Measurements from ENCODE around the gene BICRAL.

DNA sequence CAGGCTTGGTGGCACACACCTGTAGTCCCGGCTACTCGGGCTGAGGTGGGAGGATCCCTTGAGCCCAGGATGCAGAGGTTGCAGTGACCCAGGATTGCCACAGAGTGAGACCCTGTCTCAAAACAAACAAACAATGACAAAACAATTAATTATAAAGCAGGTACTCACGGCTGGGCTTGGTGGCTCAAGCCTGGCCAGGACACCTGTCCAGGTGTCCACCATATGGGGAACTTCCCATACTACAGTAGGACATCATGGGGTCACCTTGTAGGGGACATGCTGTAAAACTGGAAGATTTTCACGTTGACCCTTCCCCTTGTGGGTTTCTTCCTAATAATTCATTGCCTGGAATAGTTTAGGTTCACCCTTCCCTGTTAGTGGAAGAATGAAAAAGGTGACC lies 66.8 kb downstream of the BICRAL start:
- TF ChIP-seq GATA2 (IDR thresholded peaks at IDR 0.05; ENCODE audit: low read depth, low read length) (no peak), GATA3 (IDR thresholded peaks at IDR 0.05; ENCODE audit: low read depth, low read length) (no peak)

Measured in SH-SY5Y (cell line).